ENCODE measurements around the gene MDN1.
"Not testable (repeated sequence)": the region's sequence is repeated elsewhere in the genome, so short reads cannot be mapped to it uniquely, and the experiment has no call there.

The MDN1 gene, protein sequence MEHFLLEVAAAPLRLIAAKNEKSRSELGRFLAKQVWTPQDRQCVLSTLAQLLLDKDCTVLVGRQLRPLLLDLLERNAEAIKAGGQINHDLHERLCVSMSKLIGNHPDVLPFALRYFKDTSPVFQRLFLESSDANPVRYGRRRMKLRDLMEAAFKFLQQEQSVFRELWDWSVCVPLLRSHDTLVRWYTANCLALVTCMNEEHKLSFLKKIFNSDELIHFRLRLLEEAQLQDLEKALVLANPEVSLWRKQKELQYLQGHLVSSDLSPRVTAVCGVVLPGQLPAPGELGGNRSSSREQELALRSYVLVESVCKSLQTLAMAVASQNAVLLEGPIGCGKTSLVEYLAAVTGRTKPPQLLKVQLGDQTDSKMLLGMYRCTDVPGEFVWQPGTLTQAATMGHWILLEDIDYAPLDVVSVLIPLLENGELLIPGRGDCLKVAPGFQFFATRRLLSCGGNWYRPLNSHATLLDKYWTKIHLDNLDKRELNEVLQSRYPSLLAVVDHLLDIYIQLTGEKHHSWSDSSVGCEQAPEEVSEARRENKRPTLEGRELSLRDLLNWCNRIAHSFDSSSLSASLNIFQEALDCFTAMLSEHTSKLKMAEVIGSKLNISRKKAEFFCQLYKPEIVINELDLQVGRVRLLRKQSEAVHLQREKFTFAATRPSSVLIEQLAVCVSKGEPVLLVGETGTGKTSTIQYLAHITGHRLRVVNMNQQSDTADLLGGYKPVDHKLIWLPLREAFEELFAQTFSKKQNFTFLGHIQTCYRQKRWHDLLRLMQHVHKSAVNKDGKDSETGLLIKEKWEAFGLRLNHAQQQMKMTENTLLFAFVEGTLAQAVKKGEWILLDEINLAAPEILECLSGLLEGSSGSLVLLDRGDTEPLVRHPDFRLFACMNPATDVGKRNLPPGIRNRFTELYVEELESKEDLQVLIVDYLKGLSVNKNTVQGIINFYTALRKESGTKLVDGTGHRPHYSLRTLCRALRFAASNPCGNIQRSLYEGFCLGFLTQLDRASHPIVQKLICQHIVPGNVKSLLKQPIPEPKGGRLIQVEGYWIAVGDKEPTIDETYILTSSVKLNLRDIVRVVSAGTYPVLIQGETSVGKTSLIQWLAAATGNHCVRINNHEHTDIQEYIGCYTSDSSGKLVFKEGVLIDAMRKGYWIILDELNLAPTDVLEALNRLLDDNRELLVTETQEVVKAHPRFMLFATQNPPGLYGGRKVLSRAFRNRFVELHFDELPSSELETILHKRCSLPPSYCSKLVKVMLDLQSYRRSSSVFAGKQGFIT (N-terminal part only)

DNA sequence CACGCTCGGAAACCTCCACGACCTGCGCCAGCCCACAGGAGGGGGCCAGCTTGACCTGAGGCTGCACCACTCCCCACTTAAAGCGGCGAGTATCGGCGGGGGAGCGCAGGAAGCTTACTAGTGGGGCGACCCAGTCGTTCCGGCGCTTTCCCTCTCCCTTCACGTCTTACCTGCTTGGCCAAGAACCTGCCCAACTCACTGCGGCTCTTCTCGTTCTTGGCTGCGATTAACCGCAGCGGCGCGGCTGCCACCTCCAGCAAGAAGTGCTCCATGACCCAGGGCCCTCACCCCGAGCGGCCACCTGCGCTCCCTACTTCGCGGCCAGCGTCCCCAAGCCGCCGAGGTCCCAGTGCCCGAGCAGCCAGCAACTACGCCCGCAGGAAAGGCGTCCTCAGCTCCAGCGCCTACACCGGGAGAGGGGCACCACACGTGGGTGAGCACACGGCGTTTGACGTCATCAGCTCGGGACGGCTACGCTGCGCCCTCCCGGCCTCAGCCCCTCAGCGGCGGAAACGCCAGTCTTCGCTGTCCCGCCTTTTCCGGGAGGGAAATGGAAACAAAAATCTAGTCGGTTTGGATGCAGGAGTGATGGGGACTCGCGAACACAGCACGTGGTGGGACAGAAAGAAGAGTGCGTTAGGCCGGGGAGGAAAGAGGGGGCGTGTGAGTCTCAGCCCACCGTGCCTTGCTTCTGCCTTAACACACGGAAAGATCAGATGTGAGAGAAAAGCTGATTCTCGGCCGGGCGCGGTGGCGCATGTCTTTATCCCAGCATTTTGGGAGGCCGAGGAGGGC is at the start of gene MDN1:
TSS of gene MDN1 (minus strand) at position 459 of the 795 bp plus-strand sequence. CDS start at position 272, 187 bp downstream.
- DNase-seq (ENCODE audit: low read depth in 2 of 2): peak; percentile 87

DNA sequence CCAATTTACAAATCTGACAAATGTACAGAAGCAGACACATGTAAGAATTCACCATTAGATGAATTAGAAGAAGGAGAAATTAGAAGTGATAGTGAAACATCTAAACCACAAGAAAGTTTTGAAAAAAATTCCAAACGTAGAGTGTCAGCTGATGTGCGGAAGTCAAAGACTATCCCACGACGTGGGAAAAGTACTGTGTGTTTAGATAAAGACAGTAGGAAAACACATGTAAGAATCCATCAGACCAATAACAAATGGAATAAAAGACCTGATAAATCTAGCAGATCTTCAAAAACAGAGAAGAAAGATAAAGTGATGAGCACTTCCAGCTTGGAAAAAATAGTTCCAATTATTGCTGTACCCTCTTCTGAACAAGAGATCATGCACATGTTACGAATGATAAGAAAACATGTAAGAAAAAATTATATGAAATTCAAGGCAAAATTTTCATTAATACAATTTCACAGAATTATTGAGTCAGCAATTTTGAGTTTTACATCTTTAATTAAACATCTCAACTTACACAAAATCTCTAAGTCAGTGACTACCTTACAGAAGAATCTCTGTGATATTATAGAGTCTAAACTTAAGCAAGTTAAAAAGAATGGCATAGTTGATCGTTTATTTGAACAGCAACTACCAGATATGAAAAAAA is 46.6 kb upstream of the MDN1 start:
- DNase-seq (ENCODE audit: low read depth in 2 of 2): no peak

DNA sequence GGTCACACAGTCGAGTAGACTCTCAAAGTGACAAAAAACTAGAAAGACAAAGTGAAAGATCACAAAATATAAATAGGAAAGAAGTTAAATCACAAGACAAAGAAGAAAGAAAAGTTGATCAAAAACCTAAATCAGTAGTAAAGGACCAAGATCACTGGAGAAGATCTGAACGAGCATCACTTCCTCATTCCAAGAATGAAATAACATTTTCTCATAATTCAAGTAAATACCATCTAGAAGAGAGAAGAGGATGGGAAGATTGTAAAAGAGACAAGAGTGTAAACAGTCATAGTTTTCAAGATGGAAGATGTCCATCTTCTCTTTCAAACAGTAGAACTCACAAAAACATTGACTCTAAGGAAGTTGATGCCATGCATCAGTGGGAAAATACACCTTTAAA is 43.1 kb upstream of the MDN1 start:
- no peak for DNase-seq (ENCODE audit: low read depth in 2 of 2)

DNA sequence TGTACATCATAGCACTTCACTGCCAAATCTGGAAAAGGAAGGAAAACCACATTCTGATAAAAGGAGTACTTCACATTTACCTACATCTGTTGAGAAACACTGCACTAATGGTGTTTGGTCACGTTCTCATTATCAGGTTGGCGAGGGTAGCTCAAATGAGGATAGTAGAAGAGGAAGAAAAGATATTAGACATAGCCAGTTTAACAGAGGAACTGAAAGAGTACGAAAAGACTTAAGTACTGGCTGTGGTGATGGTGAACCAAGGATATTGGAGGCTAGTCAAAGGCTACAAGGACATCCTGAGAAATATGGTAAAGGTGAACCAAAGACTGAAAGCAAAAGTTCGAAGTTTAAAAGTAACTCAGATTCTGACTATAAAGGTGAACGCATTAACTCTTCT is 42.7 kb upstream of the MDN1 start:
- DNase-seq (ENCODE audit: low read depth in 2 of 2): no peak

DNA sequence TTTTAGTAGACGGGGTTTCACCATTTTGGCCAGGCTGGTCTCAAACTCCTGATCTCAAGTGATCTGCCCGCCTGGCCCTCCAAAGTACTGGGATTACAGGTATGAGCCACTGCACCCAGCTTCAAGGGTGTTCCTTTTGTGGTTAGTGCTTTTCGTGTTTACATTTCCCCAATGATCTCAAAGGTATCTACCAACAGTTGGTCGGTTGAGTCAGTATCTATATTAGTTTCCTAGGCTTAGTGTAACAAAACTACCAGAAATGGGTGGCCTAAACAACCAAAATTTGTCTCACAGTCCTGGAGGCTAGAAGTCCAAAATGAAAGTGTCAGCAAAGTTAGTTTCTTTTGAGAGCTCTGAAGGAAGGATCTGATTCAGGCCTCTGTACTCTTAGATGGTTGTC is 40.1 kb upstream of the MDN1 start:
- no peak for DNase-seq (ENCODE audit: low read depth in 2 of 2)

DNA sequence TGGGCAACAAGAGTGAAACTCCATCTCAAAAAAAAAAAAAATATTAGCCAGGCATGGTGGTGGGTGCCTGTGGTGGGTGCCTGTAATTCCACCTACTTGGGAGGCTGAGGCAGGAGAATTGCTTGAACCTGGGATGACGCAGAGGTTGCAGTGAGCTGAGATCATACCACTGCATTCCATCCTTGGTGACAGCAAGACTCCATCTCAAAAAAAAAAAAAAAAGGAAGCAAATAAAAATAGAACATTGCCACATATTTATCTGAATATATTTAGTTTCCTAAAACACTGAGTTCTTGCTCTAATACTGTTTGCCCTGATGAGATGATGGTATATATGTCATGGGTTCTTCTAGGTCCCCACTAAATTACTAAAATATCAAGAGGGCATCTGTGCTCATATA is 38.4 kb upstream of the MDN1 start:
- DNase-seq (ENCODE audit: low read depth in 2 of 2): no peak

DNA sequence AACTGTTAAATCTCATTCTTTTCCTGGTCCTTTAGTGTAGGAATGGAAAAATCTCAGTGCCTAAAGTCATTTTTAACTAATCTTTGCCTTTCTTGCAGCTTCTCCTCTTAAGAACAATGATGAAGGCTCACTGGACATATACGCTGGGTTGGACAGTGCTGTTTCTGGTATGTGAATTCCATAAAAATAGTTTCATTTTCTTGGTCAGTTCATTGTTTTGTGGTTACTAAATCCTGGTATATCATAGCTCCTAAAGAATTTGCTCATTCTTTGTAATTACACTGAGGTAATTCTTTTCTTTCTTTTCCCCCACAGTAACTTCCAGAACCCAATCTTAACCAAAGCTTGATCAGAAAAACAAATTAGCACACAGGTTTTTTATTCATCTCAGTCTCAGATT is 33.5 kb upstream of the MDN1 start:
- DNase-seq (ENCODE audit: low read depth in 2 of 2): no peak

DNA sequence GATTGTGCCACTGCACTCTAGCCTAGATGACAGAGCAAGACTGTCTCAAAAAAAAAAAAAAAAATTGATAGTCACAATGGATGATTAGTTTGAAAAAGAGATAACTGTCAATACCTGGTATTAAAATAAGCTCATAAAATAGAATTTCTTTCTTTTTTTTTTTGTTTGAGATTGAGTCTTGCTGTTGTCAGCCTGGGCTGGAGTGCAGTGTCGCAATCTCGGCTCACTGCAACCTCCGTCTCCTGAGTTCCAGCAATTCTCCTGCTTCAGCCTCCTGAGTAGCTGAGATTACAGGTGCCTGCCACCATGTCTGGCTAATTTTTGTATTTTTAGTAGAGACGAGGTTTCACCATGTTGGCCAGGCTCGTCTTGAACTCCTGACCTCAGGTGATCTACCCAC is 27.9 kb upstream of the MDN1 start:
- not testable (repeated sequence) for DNase-seq (ENCODE audit: low read depth in 2 of 2)

DNA sequence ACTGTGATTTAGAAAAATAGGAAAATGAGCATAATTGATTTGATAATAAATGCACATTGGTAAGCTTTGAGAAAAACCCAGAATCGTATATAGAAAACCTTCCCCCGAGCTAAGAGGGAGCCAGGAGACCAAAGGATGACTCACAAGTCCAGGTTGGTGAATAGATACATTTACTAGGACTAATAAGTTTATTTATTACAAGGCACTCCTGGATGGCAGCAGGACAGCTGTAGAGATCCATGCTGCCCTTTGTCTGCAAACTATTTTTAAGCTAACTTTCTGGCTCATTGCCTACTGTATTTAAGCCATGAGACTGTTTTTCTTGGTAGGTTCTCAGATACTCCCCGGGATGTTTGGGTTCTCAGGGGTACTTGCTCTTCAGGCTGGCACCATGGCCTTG is 23.5 kb upstream of the MDN1 start:
- DNase-seq (ENCODE audit: low read depth in 2 of 2): no peak

DNA sequence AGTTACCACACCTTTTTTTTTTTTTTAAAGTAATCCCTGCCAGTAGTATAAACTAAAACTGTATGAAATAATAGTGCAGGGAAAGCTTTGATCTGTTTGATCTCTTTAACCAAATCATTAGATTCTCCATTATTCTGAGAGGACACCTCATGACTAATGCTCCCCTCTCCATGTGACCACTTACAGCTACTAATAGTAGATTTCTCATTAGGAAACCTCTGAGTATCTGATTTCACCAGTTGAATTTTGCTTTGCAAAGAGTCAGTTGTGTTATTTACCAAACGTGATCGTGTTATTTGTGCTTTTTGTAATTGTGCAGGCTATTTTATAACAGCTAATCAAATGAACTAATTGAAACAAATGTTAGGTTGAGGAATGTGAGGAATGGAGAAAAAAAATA is 22.6 kb upstream of the MDN1 start:
- no peak for DNase-seq (ENCODE audit: low read depth in 2 of 2)

DNA sequence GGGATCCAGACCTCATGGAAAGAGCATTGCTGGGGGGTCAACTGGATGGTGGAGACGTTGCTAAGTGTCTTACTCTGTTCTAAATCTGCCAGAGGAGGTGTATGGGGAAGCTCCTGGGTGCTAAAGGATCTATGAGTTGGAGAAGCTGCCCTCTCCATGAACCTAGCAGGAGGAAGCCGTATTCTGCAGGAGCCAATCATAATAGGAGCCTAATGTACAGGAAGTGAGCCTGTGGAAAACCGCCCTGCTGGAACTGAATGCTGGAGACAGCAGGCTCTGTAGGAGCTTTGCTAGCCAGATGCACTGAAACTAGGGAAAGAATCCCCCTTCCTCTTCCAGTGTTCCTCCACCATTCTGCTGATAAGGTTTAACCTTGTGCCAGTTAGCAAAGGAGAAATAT is 20.9 kb upstream of the MDN1 start:
- no peak for DNase-seq (ENCODE audit: low read depth in 2 of 2)

DNA sequence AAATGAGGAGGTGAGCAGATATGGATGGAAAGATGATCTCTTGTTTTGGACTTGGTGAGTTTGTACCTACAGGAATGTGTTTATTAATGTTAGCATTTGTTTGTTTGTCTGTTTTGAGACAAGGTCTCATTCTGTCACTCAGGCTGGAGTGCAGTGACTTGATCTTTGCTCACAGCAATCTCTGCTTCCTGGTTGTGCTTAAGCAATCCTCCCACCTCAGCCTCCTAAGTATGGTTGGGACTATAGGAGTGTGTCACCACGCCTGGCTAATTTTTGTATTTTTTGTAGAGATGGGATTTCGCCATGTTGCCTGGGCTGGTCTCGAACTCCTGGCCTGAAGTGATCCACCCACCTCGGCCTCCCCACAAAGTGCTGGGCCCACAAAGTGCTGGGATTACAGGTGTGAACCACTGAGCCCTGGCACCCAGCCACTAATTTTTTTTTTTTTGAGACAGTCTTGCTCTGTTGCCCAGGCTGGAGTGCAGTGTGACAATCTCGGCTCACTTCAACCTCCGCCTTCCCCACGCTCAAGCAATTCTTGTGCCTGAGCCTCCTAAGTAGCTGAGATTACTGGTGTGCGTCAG is 17.1 kb upstream of the MDN1 start:
- no peak for DNase-seq (ENCODE audit: low read depth in 2 of 2)

DNA sequence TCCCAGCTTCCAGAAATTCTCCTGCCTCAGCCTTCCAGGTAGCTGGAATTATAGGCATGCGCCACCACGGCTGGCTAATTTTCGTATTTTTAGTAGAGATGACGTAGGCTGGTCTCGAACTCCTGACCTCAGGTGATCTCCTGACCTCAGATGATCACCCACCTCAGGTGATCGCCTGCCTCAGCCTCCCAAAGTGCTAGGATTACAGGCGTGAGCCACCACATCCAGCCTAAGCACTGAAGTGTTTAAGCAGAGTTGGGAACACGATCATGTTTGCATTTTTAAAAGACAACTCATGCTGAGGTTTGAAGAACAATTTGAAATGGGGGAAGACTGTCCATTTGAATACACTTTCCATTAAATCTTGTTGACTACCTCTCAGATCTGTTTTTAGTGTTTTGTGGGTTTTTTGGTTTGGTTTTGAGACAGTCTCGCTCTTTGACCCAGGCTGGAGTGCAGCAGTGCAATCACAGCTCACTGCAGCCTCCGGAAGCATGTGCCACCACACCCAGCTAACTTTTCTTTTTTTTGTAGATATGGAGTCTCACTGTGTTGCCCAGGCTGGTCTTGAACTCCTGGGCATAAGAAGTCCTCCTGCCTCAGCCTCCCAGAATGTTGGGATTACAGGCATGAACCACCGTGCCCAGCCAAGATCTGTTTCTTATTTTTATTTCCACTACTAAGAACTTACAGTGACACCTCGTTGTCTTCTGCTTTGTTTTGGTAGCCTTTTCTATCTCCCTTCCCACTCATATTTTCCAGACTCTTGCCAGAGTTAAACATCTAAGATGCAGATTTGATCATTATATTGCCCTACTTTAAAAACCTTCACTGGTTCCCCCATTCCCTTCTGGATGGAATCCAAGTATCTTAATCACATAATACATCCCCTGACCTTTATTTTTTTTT is 15.5 kb upstream of the MDN1 start:
- peak; percentile 29 to 38 for DNase-seq (ENCODE audit: low read depth in 2 of 2)

DNA sequence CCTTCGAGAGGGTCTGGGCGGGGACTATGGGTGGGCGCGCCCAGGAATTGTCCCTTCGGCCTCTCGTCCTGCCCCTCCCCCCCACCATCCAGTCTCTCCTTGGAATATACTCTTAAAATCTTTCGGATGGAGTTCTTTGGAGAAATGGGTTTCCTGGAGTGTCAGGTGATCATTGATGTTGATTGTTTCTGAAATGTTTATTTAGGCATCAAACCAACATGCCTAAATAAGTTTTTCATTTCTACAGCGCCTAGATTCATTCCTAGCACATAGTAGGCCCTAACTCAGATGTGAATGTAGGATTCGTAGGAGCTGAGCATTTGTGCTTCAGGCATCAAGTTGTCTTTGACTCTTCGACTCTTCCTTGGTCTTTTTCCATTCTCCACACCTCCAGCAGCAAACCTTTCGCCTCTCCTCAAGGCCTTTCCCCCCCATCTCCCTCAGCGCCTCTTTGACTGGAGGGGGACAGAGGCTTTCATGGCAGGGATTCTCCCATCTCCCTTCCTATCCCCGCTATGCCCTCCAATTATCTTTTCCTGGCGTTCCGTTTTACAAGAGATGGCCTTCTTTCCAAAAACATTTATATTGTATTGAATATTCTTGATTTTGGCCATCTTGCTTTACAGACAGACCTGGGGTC is 10.7 kb upstream of the MDN1 start:
- no peak for DNase-seq (ENCODE audit: low read depth in 2 of 2)

DNA sequence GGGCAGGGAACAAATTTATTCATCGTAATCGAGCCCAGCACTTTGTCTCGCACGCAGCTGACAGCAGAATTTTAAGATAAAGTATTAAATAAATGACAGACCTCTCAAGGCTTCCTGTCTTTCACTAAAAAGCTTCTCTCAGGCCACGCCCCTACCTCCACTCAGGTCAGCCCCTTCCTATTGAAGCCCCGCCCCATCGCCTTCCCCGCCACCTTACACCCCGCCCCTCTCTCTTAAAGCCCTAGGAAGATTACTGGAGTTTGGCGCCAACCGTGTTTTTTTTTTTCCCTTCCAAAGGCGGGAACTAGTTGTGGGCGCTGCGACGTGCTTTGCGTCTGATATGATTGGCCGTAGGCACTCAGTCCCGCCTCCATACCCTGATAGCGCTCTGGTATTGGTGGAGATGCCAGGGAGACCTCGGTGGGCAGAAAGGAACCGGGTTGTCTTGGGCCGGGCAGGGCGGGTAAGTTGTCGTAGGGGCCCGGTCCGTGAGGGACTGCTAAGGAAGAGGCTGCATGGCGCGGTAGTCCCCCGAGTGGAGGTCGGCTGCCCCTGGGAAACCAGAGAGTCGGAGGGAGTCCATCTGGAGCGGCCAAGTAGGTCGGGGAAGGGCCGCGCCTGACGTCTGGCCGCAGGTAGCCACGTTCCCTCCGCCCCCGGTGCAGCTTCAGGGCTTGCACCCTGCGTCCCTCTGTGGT is 10.0 kb upstream of the MDN1 start, which contains the start of gene CASP8AP2:
TSS of gene CASP8AP2 (plus strand) at position 409 of the 698 bp plus-strand sequence.
- DNase-seq (ENCODE audit: low read depth in 2 of 2): peak; percentile 87 to 90

DNA sequence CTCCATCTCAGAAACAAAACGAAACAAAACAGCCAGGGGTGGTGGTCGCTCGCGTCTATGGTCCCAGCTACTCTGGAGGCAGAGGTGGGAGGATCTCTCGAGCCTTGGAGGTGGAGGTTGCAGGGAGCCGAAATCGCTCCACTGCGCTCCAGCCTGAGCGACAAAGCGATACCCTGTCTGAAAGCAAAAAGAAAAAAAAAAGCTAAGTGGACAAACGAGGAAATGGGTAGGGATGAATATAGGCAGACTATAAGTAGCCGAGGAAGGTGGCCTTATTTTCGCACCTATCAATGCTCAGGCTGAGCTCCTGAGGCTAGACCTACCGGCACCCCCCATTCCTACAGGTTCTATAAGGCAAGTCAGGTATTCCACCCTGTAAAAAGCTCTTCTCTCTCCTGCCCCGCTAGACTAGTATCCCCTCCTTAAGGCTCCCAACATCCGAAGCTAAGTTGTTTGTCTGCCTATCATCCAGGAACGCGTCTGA is 9.4 kb upstream of the MDN1 start:
- DNase-seq (ENCODE audit: low read depth in 2 of 2): no peak

DNA sequence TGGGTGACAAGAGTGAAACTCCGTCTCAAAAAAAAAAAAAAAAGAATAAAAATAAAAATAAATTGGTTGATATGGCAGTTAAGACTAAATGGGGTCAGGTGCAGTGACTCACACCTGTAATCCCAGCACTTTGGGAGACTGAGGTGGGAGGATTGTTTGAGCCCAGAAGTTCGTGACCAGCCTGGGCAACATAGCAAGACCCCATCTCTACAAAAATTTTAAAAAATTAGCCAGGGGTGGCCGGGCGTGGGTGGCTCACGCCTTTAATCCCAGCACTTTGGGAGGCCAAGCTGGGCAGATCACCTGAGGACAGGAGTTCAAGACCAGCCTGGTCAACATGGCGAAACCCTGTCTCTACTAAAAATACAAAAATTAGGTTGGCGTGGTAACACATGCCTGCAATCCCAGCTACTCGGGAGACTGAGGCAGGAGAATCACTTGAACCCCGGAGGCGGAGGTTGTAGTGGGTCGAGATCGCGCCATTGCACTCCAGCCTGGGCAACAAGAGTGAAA is 8.9 kb upstream of the MDN1 start:
- DNase-seq (ENCODE audit: low read depth in 2 of 2): not testable (repeated sequence)

All from stimulated activated CD8-positive, alpha-beta memory T cell treated with anti-CD3 and anti-CD28 coated beads, Interleukin-15, amount 100 ng/mL, for 48 hours (primary cell).